Liver (tissue), 9 donors: Measurements from ENCODE around the gene STARD3NL. TPM values are rescaled to one million over a fixed set of nuclear protein-coding genes. Genes with fewer than 3 reads are reported as not detected.

Experiments used
- DNase-seq: peaks from one replicate; pipeline ENCODE4 v3.0.0-alpha.2; 2017; ENCODE audit warnings: low spot score
- H3K27ac ChIP-seq, 2 donors: one replicate each; pipeline ENCODE4 v1.7.0; 2013; ENCODE audit warnings: inconsistent platforms in 2 of 2, low read length in 2 of 2, control low read depth in 1 of 2, low read depth in 1 of 2, mild to moderate bottlenecking in 1 of 2
- H3K27me3 ChIP-seq, 4 donors: one replicate each; pipeline versions ENCODE4 v1.6.1 to v1.7.0; 2013; ENCODE audit warnings: low read length in 3 of 4, inconsistent platforms in 1 of 4, mild to moderate bottlenecking in 1 of 4, moderate library complexity in 1 of 4; ENCODE audit not compliant: control insufficient read depth in 4 of 4, insufficient read depth in 4 of 4
- H3K36me3 ChIP-seq, 4 donors: one replicate each; pipeline versions ENCODE4 v1.6.1 to v1.7.0; 2013; ENCODE audit warnings: low read length in 3 of 4, mild to moderate bottlenecking in 3 of 4, low read depth in 1 of 4, moderate library complexity in 1 of 4; ENCODE audit not compliant: control insufficient read depth in 4 of 4, insufficient read depth in 3 of 4
- H3K4me1 ChIP-seq, 4 donors: one replicate each; pipeline versions ENCODE4 v1.6.1 to v1.7.0; 2013; ENCODE audit warnings: low read length in 3 of 4, mild to moderate bottlenecking in 3 of 4, moderate library complexity in 1 of 4; ENCODE audit not compliant: control insufficient read depth in 4 of 4, insufficient read depth in 4 of 4
- H3K4me3 ChIP-seq, 3 donors: one replicate each; pipeline versions ENCODE4 v1.6.1 to v1.7.0; 2013; ENCODE audit warnings: low read length in 3 of 3, control low read depth in 1 of 3, low read depth in 1 of 3, mild to moderate bottlenecking in 1 of 3
- H3K9ac ChIP-seq, 2 donors: one replicate each; pipeline ENCODE4 v1.7.0; 2013; ENCODE audit warnings: low read length in 2 of 2, mild to moderate bottlenecking in 2 of 2, moderate library complexity in 2 of 2, control low read depth in 1 of 2, low read depth in 1 of 2
- H3K9me3 ChIP-seq, 4 donors: one replicate each; pipeline versions ENCODE4 v1.6.1 to v1.7.0; 2013; ENCODE audit warnings: low read length in 3 of 4; ENCODE audit not compliant: control insufficient read depth in 4 of 4
- ATF3 ChIP-seq: IDR thresholded peaks from 2 replicates; pipeline ENCODE4 v1.6.1; 2016; ENCODE audit warnings: antibody characterized with exemption
- CTCF ChIP-seq: fragments of 150-350 bp; IDR thresholded peaks from 2 replicates; pipeline ENCODE4 v1.5.1; 2017; ENCODE audit warnings: improper control_type of control experiment, low read depth, low read length; ENCODE audit not compliant: missing input control
- EGR1 ChIP-seq, 2 donors: IDR thresholded peaks; 2 replicates each; pipeline ENCODE4 v1.6.1; 2016 to 2018; ENCODE audit warnings: antibody characterized with exemption in 2 of 2, low read depth in 2 of 2
- FOXA1 ChIP-seq: IDR thresholded peaks from 2 replicates; pipeline ENCODE4 v1.6.1; 2016; ENCODE audit warnings: antibody characterized with exemption
- FOXA2 ChIP-seq: IDR thresholded peaks from 2 replicates; pipeline ENCODE4 v1.6.1; 2016; ENCODE audit warnings: antibody characterized with exemption
- GABPA ChIP-seq, 2 donors: IDR thresholded peaks in 1 of 2; conservative IDR thresholded peaks in 1 of 2; 2 replicates each; pipeline ENCODE4 v1.6.1; 2016; ENCODE audit warnings: antibody characterized with exemption in 2 of 2, mild to moderate bottlenecking in 1 of 2, moderate library complexity in 1 of 2
- HNF4A ChIP-seq, 2 donors: conservative IDR thresholded peaks; 2 replicates each; pipeline ENCODE4 v1.6.1; 2016; ENCODE audit warnings: antibody characterized with exemption in 2 of 2, mild to moderate bottlenecking in 2 of 2
- HNF4G ChIP-seq: IDR thresholded peaks from 2 replicates; pipeline ENCODE4 v1.6.1; 2016; ENCODE audit warnings: antibody characterized with exemption
- JUND ChIP-seq, 2 donors: IDR thresholded peaks; 2 replicates each; pipeline ENCODE4 v1.6.1; 2016; ENCODE audit warnings: antibody characterized with exemption in 2 of 2
- MAX ChIP-seq: IDR thresholded peaks from 2 replicates; pipeline ENCODE4 v1.6.1; 2016; ENCODE audit warnings: antibody characterized with exemption
- NR2F2 ChIP-seq: IDR thresholded peaks from 2 replicates; pipeline ENCODE4 v1.6.1; 2016; ENCODE audit warnings: antibody characterized with exemption
- RAD21 ChIP-seq, 2 donors: IDR thresholded peaks; 2 replicates each; pipeline ENCODE4 v1.6.1; 2016; ENCODE audit warnings: antibody characterized with exemption in 2 of 2, mild to moderate bottlenecking in 2 of 2
- REST ChIP-seq: IDR thresholded peaks from 2 replicates; pipeline ENCODE4 v1.6.1; 2016; ENCODE audit warnings: antibody characterized with exemption, mild to moderate bottlenecking
- RXRA ChIP-seq, 2 donors: IDR thresholded peaks; 2 replicates each; pipeline ENCODE4 v1.6.1; 2017 to 2018; ENCODE audit warnings: antibody characterized with exemption in 2 of 2, mild to moderate bottlenecking in 1 of 2
- SP1 ChIP-seq: IDR thresholded peaks from 2 replicates; pipeline ENCODE4 v1.6.1; 2018; ENCODE audit warnings: antibody characterized with exemption, mild to moderate bottlenecking
- TAF1 ChIP-seq: conservative IDR thresholded peaks from 2 replicates; pipeline ENCODE4 v1.6.1; 2016; ENCODE audit warnings: antibody characterized with exemption, mild to moderate bottlenecking
- YY1 ChIP-seq: IDR thresholded peaks from 2 replicates; pipeline ENCODE4 v1.6.1; 2016; ENCODE audit warnings: antibody characterized with exemption, mild to moderate bottlenecking
- ZBTB33 ChIP-seq: IDR thresholded peaks from 2 replicates; pipeline ENCODE4 v1.6.1; 2016; ENCODE audit warnings: antibody characterized with exemption
- WGBS: extraction: QIAGEN DNeasy Blood & Tissue Kit; methylation state at CpG from one replicate; pipeline ENCODE4 v1.1.7; 2013; 5-methylcytosine and 5-hydroxymethylcytosine counted together
- polyA plus RNA-seq, 2 donors: library from polyadenylated mRNA; stranded (reverse) in 1 of 2; unstranded in 1 of 2; fragments of 200-250 nt in 1 of 2; fragments of >200 nt in 1 of 2; fragmentation: Nextera tagmentation in 1 of 2; extraction: Ambion mirVana in 1 of 2; gene quantifications; one replicate each; pipeline versions ENCODE4 v1.2.1 to v1.2.3, GENCODE V29; 2013 to 2015
- total RNA-seq, 2 donors: library from RNA; depleted of rRNA; stranded (reverse); fragments of >200 nt; gene quantifications; one replicate each; pipeline ENCODE4 v1.2.3, GENCODE V29; 2014
- donor health status: healthy.
- donor health status: healthy.
- donor health status: healthy.
- donor health status: healthy.
- donor health status: healthy.

STARD3NL gene
- total and polyA plus RNA-seq, 4 donors = 9.1 to 25.1 (median 10.2) TPM

GRCh38 chr7:38244516-38244915 lies 66.5 kb downstream of the STARD3NL start:
- no peaks in the 10 kb centered on the region for H3K9me3 ChIP-seq
- H3K4me1 ChIP-seq = no peaks in the 10 kb centered on the region
- 87% methylated on average over 14 of the region's 14 CpGs for WGBS
- no peaks in the 10 kb centered on the region for H3K27me3 ChIP-seq
- DNase-seq = no peak
- no peak overlapping the region for H3K9ac ChIP-seq
- H3K4me3 ChIP-seq = no peak overlapping the region
- H3K36me3 ChIP-seq = no peaks in the 10 kb centered on the region
- TF ChIP-seq CTCF (no peak), ATF3 (no peak), EGR1 (IDR thresholded peaks at IDR 0.05; ENCODE audit: low read depth in 2 of 2) (no peak), HNF4A (conservative IDR thresholded peaks at IDR 0.05) (no peak), RAD21 (IDR thresholded peaks at IDR 0.05) (no peak), NR2F2 (no peak), GABPA (IDR thresholded peaks at IDR 0.05 in 1 of 2, conservative IDR thresholded peaks at IDR 0.05 in 1 of 2) (no peak), ZBTB33 (no peak), MAX (no peak), JUND (IDR thresholded peaks at IDR 0.05) (no peak), SP1 (no peak), YY1 (no peak), HNF4G (no peak), FOXA1 (no peak), TAF1 (no peak), RXRA (IDR thresholded peaks at IDR 0.05) (no peak), FOXA2 (no peak), REST (no peak)
- no peak overlapping the region for H3K27ac ChIP-seq
